HG03103 (cell line): Measurements from ENCODE around the gene A3GALT2.

Experiments used
- ATAC-seq: cut with Tn5 transposase; IDR thresholded peaks from one replicate; pipeline ENCODE4 v1.9.1; 2021; ENCODE audit warnings: low read depth; ENCODE audit not compliant: unreplicated experiment

Gene A3GALT2

GRCh38 chr1:33351281-33351660, 30.4 kb upstream of the A3GALT2 start:
- ATAC-seq, result no peak

- no peak for ATAC-seq
These were observed 29.8 kb upstream of the A3GALT2 start for GRCh38 chr1:33350611-33351280.

GRCh38 chr1:33349778-33350610, 29.1 kb upstream of the A3GALT2 start:
- peak; percentile 71 for ATAC-seq

- ATAC-seq, result peak; percentile 34
These were observed 28.3 kb upstream of the A3GALT2 start for GRCh38 chr1:33349081-33349759.

- no peak for ATAC-seq
These were observed 27.8 kb upstream of the A3GALT2 start for GRCh38 chr1:33348676-33349080.

- ATAC-seq, result no peak
These were observed 27.3 kb upstream of the A3GALT2 start for GRCh38 chr1:33348194-33348593.

- no peak for ATAC-seq
These were observed 26.7 kb upstream of the A3GALT2 start for GRCh38 chr1:33347650-33347992.

- no peak for ATAC-seq
These were observed 26.2 kb upstream of the A3GALT2 start for GRCh38 chr1:33346927-33347649.

GRCh38 chr1:33346533-33346926, 25.6 kb upstream of the A3GALT2 start:
- no peak for ATAC-seq

- no peak for ATAC-seq
These were observed 24.1 kb upstream of the A3GALT2 start for GRCh38 chr1:33344896-33345560.

GRCh38 chr1:33343539-33343938, 22.6 kb upstream of the A3GALT2 start:
- no peak for ATAC-seq

- ATAC-seq, result no peak
These were observed 21.3 kb upstream of the A3GALT2 start for GRCh38 chr1:33342041-33342723.

GRCh38 chr1:33341190-33341589, 20.3 kb upstream of the A3GALT2 start:
- ATAC-seq, result no peak

GRCh38 chr1:33339413-33339812, 18.5 kb upstream of the A3GALT2 start:
- ATAC-seq, result no peak

GRCh38 chr1:33338440-33339211, 17.7 kb upstream of the A3GALT2 start:
- no peak for ATAC-seq

- ATAC-seq, result no peak
These were observed 17.1 kb upstream of the A3GALT2 start for GRCh38 chr1:33338048-33338439.

GRCh38 chr1:33337441-33337840, 16.5 kb upstream of the A3GALT2 start:
- no peak for ATAC-seq

- no peak for ATAC-seq
These were observed 15.7 kb upstream of the A3GALT2 start for GRCh38 chr1:33336580-33336979.

- no peak for ATAC-seq
These were observed 14.1 kb upstream of the A3GALT2 start for GRCh38 chr1:33335020-33335419.
